ENCODE data around the gene RARA. TPM values are rescaled to one million over a fixed set of nuclear protein-coding genes. Genes with fewer than 3 reads are reported as not detected.

RARA gene
- total and polyA plus RNA-seq, 8 donors = 11.2 to 40.8 (median 19.4) TPM

GRCh38 chr17:40312893-40313667 is 4.1 kb downstream of the RARA start:
- intact Hi-C loops (cut with DNase I; ENCODE audit: low total_unique reads) = no loop called here
- Histone ChIP-seq H3K4me3 (no peak overlapping the region), H3K36me3 (no peaks in the 10 kb centered on the region), H3K27me3 (no peaks in the 10 kb centered on the region), H3K4me1 (peaks cover 89 to 99% (median 96%) of the 10 kb centered on the region in 4 donors), H3K9me3 (no peaks in the 10 kb centered on the region), H3K27ac (peak overlapping the region in 4 of 5 donors; percentile 53 to 98 (median 81))
- WGBS, 5 donors = 47 to 68% (median 58%) methylated on average over 3 to 4 of the region's 4 CpGs
- DNase-seq = no peak
- no peak for TF ChIP-seq POLR2AphosphoS5 (IDR thresholded peaks at IDR 0.05)
- TF ChIP-seq CTCF (IDR thresholded peaks at IDR 0.05) = no peak
- no peak for TF ChIP-seq EP300 (IDR thresholded peaks at IDR 0.05)
- TF ChIP-seq POLR2A (IDR thresholded peaks at IDR 0.05) = no peak

GRCh38 chr17:40313668-40314583 is 4.9 kb downstream of the RARA start:
- no peak overlapping the region for H3K4me3 ChIP-seq
- H3K36me3 ChIP-seq = no peaks in the 10 kb centered on the region
- H3K27me3 ChIP-seq = no peaks in the 10 kb centered on the region
- peaks cover 85 to 96% (median 93%) of the 10 kb centered on the region in 4 donors for H3K4me1 ChIP-seq
- peak overlapping the region in 3 of 5 donors; percentile 93 to 98 (median 96) for H3K27ac ChIP-seq
- WGBS, 5 donors = 63 to 71% (median 65%) methylated on average over 6 to 7 of the region's 7 CpGs
- intact Hi-C loops (cut with DNase I; ENCODE audit: low total_unique reads) = no loop called here
- H3K9me3 ChIP-seq = no peaks in the 10 kb centered on the region
- TF ChIP-seq POLR2AphosphoS5 (IDR thresholded peaks at IDR 0.05) (no peak), EP300 (IDR thresholded peaks at IDR 0.05) (no peak), CTCF (IDR thresholded peaks at IDR 0.05) (no peak), POLR2A (IDR thresholded peaks at IDR 0.05) (no peak)
- DNase-seq = peak in 1 of 2 donors; percentile 67

GRCh38 chr17:40314584-40314956 is 5.6 kb downstream of the RARA start:
- Histone ChIP-seq H3K4me1 (peaks cover 85 to 96% (median 93%) of the 10 kb centered on the region in 4 donors), H3K36me3 (no peaks in the 10 kb centered on the region), H3K27ac (peak overlapping the region in 3 of 5 donors; percentile 93 to 98 (median 96)), H3K4me3 (no peak overlapping the region), H3K27me3 (no peaks in the 10 kb centered on the region), H3K9me3 (no peaks in the 10 kb centered on the region)
- WGBS, 5 donors = 6 to 37% (median 28%) methylated on average over 2 to 3 of the region's 3 CpGs
- intact Hi-C loops (cut with DNase I; ENCODE audit: low total_unique reads) = no loop called here
- DNase-seq = peak; percentile 93 to 95
- no peak for TF ChIP-seq EP300 (IDR thresholded peaks at IDR 0.05)
- TF ChIP-seq CTCF (IDR thresholded peaks at IDR 0.05) = no peak
- peak; percentile 9 to 90 (median 69) for TF ChIP-seq POLR2AphosphoS5 (IDR thresholded peaks at IDR 0.05)

- TF ChIP-seq EP300 (IDR thresholded peaks at IDR 0.05) = no peak
- no peak for TF ChIP-seq POLR2A (IDR thresholded peaks at IDR 0.05)
- TF ChIP-seq POLR2AphosphoS5 (IDR thresholded peaks at IDR 0.05) = no peak
- TF ChIP-seq CTCF (IDR thresholded peaks at IDR 0.05) = no peak
- Histone ChIP-seq H3K4me1 (peaks cover 85 to 96% (median 93%) of the 10 kb centered on the region in 4 donors), H3K36me3 (no peaks in the 10 kb centered on the region), H3K27me3 (no peaks in the 10 kb centered on the region), H3K9me3 (no peaks in the 10 kb centered on the region), H3K4me3 (no peak overlapping the region), H3K27ac (peak overlapping the region in 4 of 5 donors; percentile 90 to 98 (median 94))
- intact Hi-C loops (cut with DNase I; ENCODE audit: low total_unique reads) = no loop called here
- DNase-seq = peak in 1 of 2 donors; percentile 17
- 86 to 96% (median 88%) methylated on average over 3 of the region's 3 CpGs for WGBS, 5 donors
These were observed 6.2 kb downstream of the RARA start for GRCh38 chr17:40315206-40315605.

Measured in stomach (tissue), 9 donors.